ENCODE results near the gene NOP53. TPM values are rescaled to one million over a fixed set of nuclear protein-coding genes. Genes with fewer than 3 reads are reported as not detected.

The NOP53 gene
- total and polyA plus RNA-seq, 2 of the 8 experiments (the other 6 are each of a cell fraction or from before 2014, with no cell fraction given), result 107 to 245 TPM

- TF ChIP-seq PHF8 (conservative IDR thresholded peaks at IDR 0.05; ENCODE audit: low read depth, low read length) (no peak), ATF2 (IDR thresholded peaks at IDR 0.05; ENCODE audit: low read length) (no peak), RAD21 (IDR thresholded peaks at IDR 0.05 in 1 of 2, conservative IDR thresholded peaks at IDR 0.05 in 1 of 2; ENCODE audit: low read depth in 2 of 2, low read length in 2 of 2) (peak; percentile 58 to 74), YY1 (IDR thresholded peaks at IDR 0.05; ENCODE audit: low read depth, low read length) (0 out of 2 replicates have a peak, but pooled peaks have one; percentile 53), HDAC6 (IDR thresholded peaks at IDR 0.05; ENCODE audit: low read depth, low read length) (no peak), CREB1 (IDR thresholded peaks at IDR 0.05) (peak; percentile 51; the same call in 1 of the 2 replicates), TEAD4 (IDR thresholded peaks at IDR 0.05; ENCODE audit: low read depth, low read length) (no peak), NANOG (IDR thresholded peaks at IDR 0.05; ENCODE audit: insufficient read depth, low read depth, low read length, poor library complexity, severe bottlenecking) (no peak), CBX5 (IDR thresholded peaks at IDR 0.05; ENCODE audit: low read depth, low read length) (no peak), RNF2 (IDR thresholded peaks at IDR 0.05; ENCODE audit: borderline replicate concordance, low read depth, low read length, missing control alignments, poor library complexity, severe bottlenecking) (no peak), CEBPB (IDR thresholded peaks at IDR 0.05; ENCODE audit: low read depth, low read length) (no peak), MAFK (IDR thresholded peaks at IDR 0.05; ENCODE audit: low read depth, low read length) (no peak), GABPA (IDR thresholded peaks at IDR 0.05; ENCODE audit: borderline replicate concordance, insufficient read depth, low read length) (peak; percentile 48; the same call in 1 of the 2 replicates), TAF1 (IDR thresholded peaks at IDR 0.05; ENCODE audit: low read depth, low read length) (peak; percentile 56; the same call in 1 of the 2 replicates), TCF12 (IDR thresholded peaks at IDR 0.05; ENCODE audit: low read depth, low read length) (0 out of 2 replicates have a peak, but pooled peaks have one; percentile 6), E2F6 (IDR thresholded peaks at IDR 0.05) (no peak), USF2 (IDR thresholded peaks at IDR 0.05; ENCODE audit: low read length) (no peak), KDM5A (IDR thresholded peaks at IDR 0.05; ENCODE audit: low read length) (no peak), ATF3 (IDR thresholded peaks at IDR 0.05; ENCODE audit: insufficient read depth, low read depth, low read length) (no peak), TBP (IDR thresholded peaks at IDR 0.05; ENCODE audit: low read depth, low read length) (peak; percentile 52; the same call in 1 of the 2 replicates)
These were observed 45.1 kb downstream of the NOP53 start (continued) for GRCh38 chr19:47790398-47790814.
